CD4-positive, alpha-beta T cell (primary cell): ENCODE results near the gene HSF4. TPM values are rescaled to one million over a fixed set of nuclear protein-coding genes. Genes with fewer than 3 reads are reported as not detected.

ENCODE experiments used
- ATAC-seq: fragments of 200-7000 bp; cut with Tn5 transposase; one replicate; pipeline ENCODE4 v1.10.0; 2022; ENCODE audit warnings: mild to moderate bottlenecking; ENCODE audit not compliant: poor library complexity
- CTCF ChIA-PET: fragments of 350-600 bp; sonication (Branson Sonifier 250); formaldehyde crosslinking; loops from one replicate; lab custom pipeline; 2021; ENCODE audit warnings: antibody characterized with exemption, inconsistent platforms; lab: Charles Lee
- POLR2A ChIA-PET: fragments of 350-600 bp; sonication (Branson Sonifier 250); formaldehyde crosslinking; loops from one replicate; lab custom pipeline; 2021; ENCODE audit warnings: antibody characterized with exemption, inconsistent platforms; lab: Charles Lee
- DNase-seq, 14 experiments: peaks; one replicate each; pipeline ENCODE4 v3.0.0-alpha.2; 2013 to 2020; ENCODE audit warnings: mixed read lengths in 2 of 14
- H3K27ac ChIP-seq, 2 donors: one replicate each; pipeline versions ENCODE4 v1.5.1 to v1.7.0; 2013; ENCODE audit warnings: low read length in 2 of 2, low read depth in 1 of 2, mild to moderate bottlenecking in 1 of 2
- H3K27me3 ChIP-seq, 2 experiments: 1 replicate in 1 of 2; 2 replicates in 1 of 2; pipeline versions ENCODE4 v1.6.1 to v1.7.0; 2013; ENCODE audit warnings: low read length in 2 of 2, control low read depth in 1 of 2, mild to moderate bottlenecking in 1 of 2, moderate library complexity in 1 of 2; ENCODE audit not compliant: insufficient read depth in 2 of 2, control insufficient read depth in 1 of 2
- H3K36me3 ChIP-seq: one replicate; pipeline ENCODE4 v1.6.1; 2013; ENCODE audit warnings: low read length, control low read depth; ENCODE audit not compliant: insufficient read depth
- H3K4me1 ChIP-seq: one replicate; pipeline ENCODE4 v1.6.1; 2013; ENCODE audit warnings: low read length, control low read depth; ENCODE audit not compliant: insufficient read depth
- H3K4me3 ChIP-seq: one replicate; pipeline ENCODE4 v1.5.1; 2013; ENCODE audit warnings: mild to moderate bottlenecking, low read length, moderate library complexity
- H3K9me3 ChIP-seq, 2 experiments: 1 replicate in 1 of 2; 2 replicates in 1 of 2; pipeline versions ENCODE4 v1.6.1 to v1.7.0; 2013; ENCODE audit warnings: low read length in 2 of 2, mild to moderate bottlenecking in 2 of 2, control low read depth in 1 of 2, moderate library complexity in 1 of 2; ENCODE audit not compliant: control insufficient read depth in 1 of 2, insufficient read depth in 1 of 2
- H3K27ac Mint-ChIP-seq: one replicate; pipeline ENCODE4 v1.8.0; 2020; ENCODE audit warnings: mixed read lengths
- H3K27me3 Mint-ChIP-seq: one replicate; pipeline ENCODE4 v1.8.0; 2021; ENCODE audit warnings: mixed read lengths
- H3K36me3 Mint-ChIP-seq: one replicate; pipeline ENCODE4 v1.8.0; 2021; ENCODE audit warnings: low read depth, mixed read lengths
- H3K4me1 Mint-ChIP-seq: one replicate; pipeline ENCODE4 v1.8.0; 2021; ENCODE audit warnings: low read depth, mixed read lengths
- H3K4me3 Mint-ChIP-seq: one replicate; pipeline ENCODE4 v1.8.0; 2020; ENCODE audit warnings: mild to moderate bottlenecking, mixed read lengths
- H3K9me3 Mint-ChIP-seq: one replicate; pipeline ENCODE4 v1.8.0; 2020; ENCODE audit warnings: mixed read lengths
- CTCF ChIP-seq: fragments of 200-600 bp; IDR thresholded peaks from one replicate; pipeline ENCODE4 v1.8.0; 2022; ENCODE audit warnings: antibody characterized with exemption, mild to moderate bottlenecking
- intact Hi-C, 2 experiments: fragments of 100-400 bp; cut with DNase I in 1 of 2; cut with micrococcal nuclease in 1 of 2; formaldehyde crosslinking; loops; one replicate each; pipeline versions ENCODE4 v1.15.1 to v1.9.0; 2023 to 2025; cut with DNase I, micrococcal nuclease
- total RNA-seq, 174 experiments: library from RNA in 2 of 174; stranded (reverse) in 2 of 174; gene quantifications; one replicate each; pipeline ENCODE4 v1.2.3 and lab custom pipeline; 2021 to 2026

The HSF4 gene
- total RNA-seq, 2 experiments from 2014 or later = 19.7 to 26.1 TPM

GRCh38 chr16:67191995-67192681 lies 27.6 kb downstream of the HSF4 start, which contains the start of gene E2F4:
E2F4 (plus strand) TSS chr16:67192155; CDS start chr16:67192228, 73 bp downstream.
- Histone ChIP-seq H3K27ac (peak within 1 kb of the TSS; percentile 69 to 86), H3K4me1 (peaks cover 51% of the 10 kb centered on the region), H3K27me3 (no peaks in the 10 kb centered on the region), H3K36me3 (peaks cover 43% of the 10 kb centered on the region), H3K9me3 (no peaks in the 10 kb centered on the region), H3K4me3 (peak within 1 kb of the TSS; percentile 95)
- Mint-ChIP-seq H3K4me1 (peaks cover 43% of the 10 kb centered on the region), H3K27ac (peak within 1 kb of the TSS; percentile 87), H3K27me3 (no peaks in the 10 kb centered on the region), H3K9me3 (no peaks in the 10 kb centered on the region), H3K4me3 (peak within 1 kb of the TSS; percentile 92), H3K36me3 (peaks cover 46% of the 10 kb centered on the region)
- ATAC-seq = peak; percentile 88
- intact Hi-C loops = loop anchor here (1.0 to 5.0 kb wide), 3 partner anchors 35 to 260 kb away; partner anchors contain the start of genes TMEM208 (in 2 of the 2) and CIAO2B (in 1 of the 2)
- no peak for TF ChIP-seq CTCF
- ChIA-PET CTCF (interaction anchor here (0.6 to 1.5 kb wide), 4 partner anchors 37 to 174 kb away, joined by 3 to 4 read pairs (median 4); no protein-coding TSS in a partner anchor), POLR2A (interaction anchor here (1.1 to 1.6 kb wide), 3 partner anchors 9 to 44 kb away, joined by 3 to 9 read pairs (median 6); partner anchors contain the start of genes MATCAP1 and TMEM208)
- DNase-seq = peak; percentile 72 to 93 (median 82)

DNA sequence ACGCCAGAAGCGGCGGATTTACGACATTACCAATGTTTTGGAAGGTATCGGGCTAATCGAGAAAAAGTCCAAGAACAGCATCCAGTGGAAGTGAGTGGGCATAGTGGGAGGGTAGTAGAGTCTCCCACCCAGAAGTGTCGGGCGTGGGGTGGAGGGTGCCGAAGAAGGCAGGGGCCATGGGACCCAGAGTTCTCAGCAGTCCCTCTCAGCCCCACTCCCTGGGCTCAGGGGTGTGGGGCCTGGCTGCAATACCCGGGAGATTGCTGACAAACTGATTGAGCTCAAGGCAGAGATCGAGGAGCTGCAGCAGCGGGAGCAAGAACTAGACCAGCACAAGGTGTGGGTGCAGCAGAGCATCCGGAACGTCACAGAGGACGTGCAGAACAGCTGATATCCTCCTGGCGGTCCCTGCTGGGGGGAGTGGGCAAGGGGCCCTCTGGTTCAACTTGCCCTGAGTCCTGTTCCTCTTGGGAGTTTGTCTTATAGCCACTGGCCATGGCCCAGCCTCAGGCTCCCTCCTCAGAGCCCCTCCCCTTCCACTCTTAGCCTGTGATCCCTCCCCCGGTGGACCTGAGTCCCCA lies 28.3 kb downstream of the HSF4 start:
- Mint-ChIP-seq H3K36me3 (peaks cover 54% of the 10 kb centered on the region), H3K27me3 (no peaks in the 10 kb centered on the region), H3K9me3 (no peaks in the 10 kb centered on the region), H3K27ac (peak overlapping the region; percentile 87), H3K4me3 (peak overlapping the region; percentile 92), H3K4me1 (peaks cover 43% of the 10 kb centered on the region)
- no peak for TF ChIP-seq CTCF
- Histone ChIP-seq H3K4me3 (peak overlapping the region; percentile 95), H3K9me3 (no peaks in the 10 kb centered on the region), H3K4me1 (peaks cover 51% of the 10 kb centered on the region), H3K27me3 (no peaks in the 10 kb centered on the region), H3K36me3 (peaks cover 50% of the 10 kb centered on the region), H3K27ac (peak overlapping the region; percentile 69 to 86)
- CTCF ChIA-PET = interaction anchor here (0.6 to 1.5 kb wide), 5 partner anchors 8 to 175 kb away, joined by 3 to 4 read pairs (median 3); no protein-coding TSS in a partner anchor
- peak in 2 of 14 experiments; percentile 40 to 44 for DNase-seq
- POLR2A ChIA-PET = interaction anchor here (1.1 to 1.6 kb wide), 3 partner anchors 9 to 43 kb away, joined by 3 to 9 read pairs (median 6); partner anchors contain the start of genes MATCAP1 and TMEM208
- peak; percentile 40 for ATAC-seq
- intact Hi-C loops = loop anchor here (1.0 to 5.0 kb wide), 3 partner anchors 34 to 261 kb away; partner anchors contain the start of genes TMEM208 (in 2 of the 2) and CIAO2B (in 1 of the 2)

DNA sequence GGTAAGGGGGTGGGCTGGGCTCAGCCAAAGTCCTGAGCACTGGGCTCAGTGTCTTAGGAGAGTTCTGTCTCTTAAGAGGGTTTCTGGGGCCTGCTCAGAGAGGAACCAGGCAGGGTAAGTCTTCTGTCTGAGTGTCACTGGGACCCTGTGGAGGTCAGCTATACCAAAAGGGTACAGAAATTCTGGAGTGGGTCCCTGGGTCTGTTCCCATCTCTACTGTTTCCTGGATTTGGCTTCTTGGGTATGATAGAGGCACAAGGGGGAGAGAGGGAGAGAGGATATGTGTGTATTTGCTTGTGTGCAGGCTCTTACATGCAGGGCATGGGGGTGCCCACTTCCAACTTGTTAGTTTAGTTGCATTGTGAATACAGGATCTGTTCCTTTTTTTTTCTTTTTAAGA lies 29.0 kb downstream of the HSF4 start:
- Mint-ChIP-seq H3K4me1 (peaks cover 49% of the 10 kb centered on the region), H3K36me3 (peaks cover 60% of the 10 kb centered on the region), H3K27ac (peak overlapping the region; percentile 87), H3K4me3 (peak overlapping the region; percentile 92), H3K27me3 (no peaks in the 10 kb centered on the region), H3K9me3 (no peaks in the 10 kb centered on the region)
- Histone ChIP-seq H3K36me3 (peaks cover 56% of the 10 kb centered on the region), H3K4me3 (peak overlapping the region; percentile 95), H3K27ac (peak overlapping the region in 1 of 2 donors; percentile 3), H3K27me3 (no peaks in the 10 kb centered on the region), H3K9me3 (no peaks in the 10 kb centered on the region), H3K4me1 (peaks cover 51% of the 10 kb centered on the region)
- ChIA-PET POLR2A (interaction anchor here (1.4 kb wide), 1 partner anchor 10 kb away, joined by 6 read pairs; the partner anchor contains the start of gene MATCAP1), CTCF (interaction anchor here (1.2 to 1.5 kb wide), 2 partner anchors 8 to 176 kb away, joined by 3 to 4 read pairs; no protein-coding TSS in a partner anchor)
- no peak for TF ChIP-seq CTCF
- intact Hi-C loops = loop anchor here (2.0 to 5.0 kb wide), 2 partner anchors 33 to 261 kb away; partner anchors contain the start of genes CIAO2B (in 1 of the 2) and TMEM208 (in 1 of the 2)
- DNase-seq (no peak), ATAC-seq (no peak)
